Keratinocyte (primary cell): ENCODE data around the gene HOXD4. TPM values are rescaled to one million over a fixed set of nuclear protein-coding genes. Genes with fewer than 3 reads are reported as not detected.

Source experiments
- DNase-seq: peaks from one replicate; pipeline ENCODE4 v3.0.0-alpha.2; 2011; ENCODE audit warnings: low read depth, missing footprints, low spot score
- FAIRE-seq: peaks from 2 replicates; lab custom pipeline; 2011; peaks lifted over from hg19 to GRCh38; lab: Jason Lieb, UNC
- H2AFZ ChIP-seq: 2 replicates; pipeline ENCODE4 v1.6.0; 2012; ENCODE audit warnings: low read length, control low read depth, inconsistent platforms; ENCODE audit not compliant: control insufficient read depth
- H3K27ac ChIP-seq: 2 replicates; pipeline ENCODE4 v1.5.1; 2011; ENCODE audit warnings: low read length; ENCODE audit not compliant: control insufficient read depth, insufficient read depth
- H3K27me3 ChIP-seq: 3 replicates; pipeline ENCODE4 v1.6.0; 2011; ENCODE audit warnings: low read length; ENCODE audit not compliant: control insufficient read depth, insufficient read depth; ENCODE audit errors: extremely low read depth
- H3K36me3 ChIP-seq, 2 experiments: 2 replicates in 1 of 2; 3 replicates in 1 of 2; pipeline ENCODE4 v1.5.1; 2011; ENCODE audit warnings: low read length in 2 of 2, mild to moderate bottlenecking in 1 of 2; ENCODE audit not compliant: control insufficient read depth in 2 of 2, insufficient read depth in 2 of 2; ENCODE audit errors: extremely low read depth in 1 of 2
- H3K4me1 ChIP-seq: 3 replicates; pipeline ENCODE4 v1.5.1; 2011; ENCODE audit warnings: low read length; ENCODE audit not compliant: control insufficient read depth, insufficient read depth; ENCODE audit errors: extremely low read depth
- H3K4me2 ChIP-seq: 3 replicates; pipeline ENCODE4 v1.6.0; 2011; ENCODE audit warnings: low read depth, low read length; ENCODE audit not compliant: control insufficient read depth, insufficient read depth; ENCODE audit errors: extremely low read depth
- H3K4me3 ChIP-seq, 3 experiments: fragments of 200-600 bp in 1 of 3; sonication (generic) in 1 of 3; 2 replicates in 2 of 3; 3 replicates in 1 of 3; pipeline ENCODE4 v1.5.1; 2011 to 2016; ENCODE audit warnings: low read length in 3 of 3, mild to moderate bottlenecking in 3 of 3, control low read depth in 2 of 3, inconsistent platforms in 1 of 3, low read depth in 1 of 3, mixed read lengths in 1 of 3, mixed run types in 1 of 3, moderate library complexity in 1 of 3; ENCODE audit not compliant: control insufficient read depth in 2 of 3, insufficient read depth in 2 of 3; ENCODE audit errors: extremely low read depth in 1 of 3
- H3K79me2 ChIP-seq: 2 replicates; pipeline ENCODE4 v1.6.0; 2012; ENCODE audit warnings: low read length; ENCODE audit not compliant: control insufficient read depth, insufficient read depth
- H3K9ac ChIP-seq: 3 replicates; pipeline ENCODE4 v1.6.0; 2011; ENCODE audit warnings: low read length; ENCODE audit not compliant: control insufficient read depth, insufficient read depth; ENCODE audit errors: extremely low read depth
- H3K9me1 ChIP-seq: 3 replicates; pipeline ENCODE4 v1.6.0; 2011; ENCODE audit warnings: low read length; ENCODE audit not compliant: control insufficient read depth, insufficient read depth; ENCODE audit errors: extremely low read depth
- H3K9me3 ChIP-seq: 2 replicates; pipeline ENCODE4 v1.5.1; 2012; ENCODE audit warnings: low read depth, low read length; ENCODE audit not compliant: control insufficient read depth
- H4K20me1 ChIP-seq: 3 replicates; pipeline ENCODE4 v1.6.0; 2011; ENCODE audit warnings: low read length; ENCODE audit not compliant: control insufficient read depth, insufficient read depth; ENCODE audit errors: extremely low read depth
- CTCF ChIP-seq, 3 experiments: IDR thresholded peaks in 1 of 3; conservative IDR thresholded peaks in 1 of 3; optimal IDR thresholded peaks in 1 of 3; 2 replicates in 2 of 3; 3 replicates in 1 of 3; pipeline versions ENCODE3 to v1.5.1; 2011; ENCODE audit warnings: low read length in 3 of 3, mild to moderate bottlenecking in 3 of 3, moderate library complexity in 2 of 3, control low read depth in 1 of 3, inconsistent platforms in 1 of 3; ENCODE audit not compliant: insufficient read depth in 2 of 3; ENCODE audit errors: extremely low read depth in 1 of 3
- EZH2 ChIP-seq: IDR thresholded peaks from one replicate; pipeline ENCODE4 v1.6.1; 2012; ENCODE audit warnings: inconsistent platforms, mild to moderate bottlenecking, low read length, moderate library complexity
- dilution Hi-C: fragments of 300-500 bp; cut with MboI; formaldehyde crosslinking; loops from one replicate; pipeline ENCODE4 v1.7.0; 2020; ENCODE audit warnings: low sequenced_read_pairs; ENCODE audit not compliant: extremely low pct_ligation_motif_present
- polyA plus RNA-seq, 5 experiments: library from polyadenylated mRNA; depleted of rRNA in 3 of 5; stranded (reverse) in 3 of 5; stranded (forward) in 1 of 5; unstranded in 1 of 5; fragments of >200 nt; gene quantifications; 1 replicate in 1 of 5; 2 replicates in 3 of 5; 3 replicates in 1 of 5; pipeline versions ENCODE4 v1.2.1 to v1.2.3, GENCODE V29; 2011 to 2012; ENCODE audit warnings: missing spikeins in 2 of 5, low read depth in 1 of 5, low replicate concordance in 1 of 5

The HOXD4 gene
- polyA plus RNA-seq, 1 donor (not counting 4 experiments of a cell fraction or from before 2014, with no cell fraction given): not detected

GRCh38 chr2:176187899-176188773 lies 36.8 kb downstream of the HOXD4 start, which contains the start of gene HOXD1:
Gene HOXD1 (plus strand): TSS chr2:176188668. CDS start chr2:176188802, 134 bp downstream.
- Histone ChIP-seq H3K27me3 (peaks cover 67% of the 10 kb centered on the region), H3K79me2 (no peaks in the 10 kb centered on the region), H3K4me3 (peak within 1 kb of the TSS; percentile 31 to 72 (median 57)), H3K4me1 (peaks cover 6% of the 10 kb centered on the region), H3K9ac (no peak within 1 kb of the TSS), H3K9me1 (no peaks in the 10 kb centered on the region), H3K36me3 (no peaks in the 10 kb centered on the region), H2AFZ (peak within 1 kb of the TSS; percentile 30), H3K4me2 (peak within 1 kb of the TSS; percentile 87), H3K9me3 (no peaks in the 10 kb centered on the region), H4K20me1 (no peaks in the 10 kb centered on the region), H3K27ac (no peak within 1 kb of the TSS)
- no peak for TF ChIP-seq CTCF (optimal IDR thresholded peaks at IDR 0.05 in 1 of 3, IDR thresholded peaks at IDR 0.05 in 1 of 3, conservative IDR thresholded peaks at IDR 0.05 in 1 of 3; ENCODE audit: extremely low read depth in 1 of 3, insufficient read depth in 2 of 3, low read length in 3 of 3)
- TF ChIP-seq EZH2: peak; percentile 82
- FAIRE-seq (no peak), DNase-seq (no peak)
- dilution Hi-C loops: no loop called here

GRCh38 chr2:176188774-176189680 lies 37.7 kb downstream of the HOXD4 start:
- TF ChIP-seq EZH2 (peak; percentile 98), CTCF (optimal IDR thresholded peaks at IDR 0.05 in 1 of 3, IDR thresholded peaks at IDR 0.05 in 1 of 3, conservative IDR thresholded peaks at IDR 0.05 in 1 of 3; ENCODE audit: extremely low read depth in 1 of 3, insufficient read depth in 2 of 3, low read length in 3 of 3) (no peak)
- H3K79me2 ChIP-seq: no peaks in the 10 kb centered on the region

More at GRCh38 chr2:176188774-176189680, 37.7 kb downstream of the HOXD4 start:
- Histone ChIP-seq H4K20me1 (no peaks in the 10 kb centered on the region), H3K36me3 (no peaks in the 10 kb centered on the region), H3K9me3 (no peaks in the 10 kb centered on the region), H3K4me2 (peak overlapping the region; percentile 87), H3K9me1 (no peaks in the 10 kb centered on the region), H2AFZ (peak overlapping the region; percentile 30), H3K27me3 (peaks cover 67% of the 10 kb centered on the region), H3K4me1 (peaks cover 6% of the 10 kb centered on the region), H3K9ac (no peak overlapping the region), H3K27ac (no peak overlapping the region), H3K4me3 (peak overlapping the region; percentile 31 to 72 (median 57))
- DNase-seq (no peak), FAIRE-seq (no peak)
- dilution Hi-C loops: no loop called here
